Liver (tissue), 9 donors: Measurements from ENCODE around the gene HAUS8. TPM values are rescaled to one million over a fixed set of nuclear protein-coding genes. Genes with fewer than 3 reads are reported as not detected.

Source experiments
- DNase-seq: peaks from one replicate; pipeline ENCODE4 v3.0.0-alpha.2; 2017; ENCODE audit warnings: low spot score
- H3K27ac ChIP-seq, 2 donors: one replicate each; pipeline ENCODE4 v1.7.0; 2013; ENCODE audit warnings: inconsistent platforms in 2 of 2, low read length in 2 of 2, control low read depth in 1 of 2, low read depth in 1 of 2, mild to moderate bottlenecking in 1 of 2
- H3K27me3 ChIP-seq, 4 donors: one replicate each; pipeline versions ENCODE4 v1.6.1 to v1.7.0; 2013; ENCODE audit warnings: low read length in 3 of 4, inconsistent platforms in 1 of 4, mild to moderate bottlenecking in 1 of 4, moderate library complexity in 1 of 4; ENCODE audit not compliant: control insufficient read depth in 4 of 4, insufficient read depth in 4 of 4
- H3K36me3 ChIP-seq, 4 donors: one replicate each; pipeline versions ENCODE4 v1.6.1 to v1.7.0; 2013; ENCODE audit warnings: low read length in 3 of 4, mild to moderate bottlenecking in 3 of 4, low read depth in 1 of 4, moderate library complexity in 1 of 4; ENCODE audit not compliant: control insufficient read depth in 4 of 4, insufficient read depth in 3 of 4
- H3K4me1 ChIP-seq, 4 donors: one replicate each; pipeline versions ENCODE4 v1.6.1 to v1.7.0; 2013; ENCODE audit warnings: low read length in 3 of 4, mild to moderate bottlenecking in 3 of 4, moderate library complexity in 1 of 4; ENCODE audit not compliant: control insufficient read depth in 4 of 4, insufficient read depth in 4 of 4
- H3K4me3 ChIP-seq, 3 donors: one replicate each; pipeline versions ENCODE4 v1.6.1 to v1.7.0; 2013; ENCODE audit warnings: low read length in 3 of 3, control low read depth in 1 of 3, low read depth in 1 of 3, mild to moderate bottlenecking in 1 of 3
- H3K9ac ChIP-seq, 2 donors: one replicate each; pipeline ENCODE4 v1.7.0; 2013; ENCODE audit warnings: low read length in 2 of 2, mild to moderate bottlenecking in 2 of 2, moderate library complexity in 2 of 2, control low read depth in 1 of 2, low read depth in 1 of 2
- H3K9me3 ChIP-seq, 4 donors: one replicate each; pipeline versions ENCODE4 v1.6.1 to v1.7.0; 2013; ENCODE audit warnings: low read length in 3 of 4; ENCODE audit not compliant: control insufficient read depth in 4 of 4
- ATF3 ChIP-seq: IDR thresholded peaks from 2 replicates; pipeline ENCODE4 v1.6.1; 2016; ENCODE audit warnings: antibody characterized with exemption
- CTCF ChIP-seq: fragments of 150-350 bp; IDR thresholded peaks from 2 replicates; pipeline ENCODE4 v1.5.1; 2017; ENCODE audit warnings: improper control_type of control experiment, low read depth, low read length; ENCODE audit not compliant: missing input control
- EGR1 ChIP-seq, 2 donors: IDR thresholded peaks; 2 replicates each; pipeline ENCODE4 v1.6.1; 2016 to 2018; ENCODE audit warnings: antibody characterized with exemption in 2 of 2, low read depth in 2 of 2
- FOXA1 ChIP-seq: IDR thresholded peaks from 2 replicates; pipeline ENCODE4 v1.6.1; 2016; ENCODE audit warnings: antibody characterized with exemption
- FOXA2 ChIP-seq: IDR thresholded peaks from 2 replicates; pipeline ENCODE4 v1.6.1; 2016; ENCODE audit warnings: antibody characterized with exemption
- GABPA ChIP-seq, 2 donors: IDR thresholded peaks in 1 of 2; conservative IDR thresholded peaks in 1 of 2; 2 replicates each; pipeline ENCODE4 v1.6.1; 2016; ENCODE audit warnings: antibody characterized with exemption in 2 of 2, mild to moderate bottlenecking in 1 of 2, moderate library complexity in 1 of 2
- HNF4G ChIP-seq: IDR thresholded peaks from 2 replicates; pipeline ENCODE4 v1.6.1; 2016; ENCODE audit warnings: antibody characterized with exemption
- JUND ChIP-seq, 2 donors: IDR thresholded peaks; 2 replicates each; pipeline ENCODE4 v1.6.1; 2016; ENCODE audit warnings: antibody characterized with exemption in 2 of 2
- MAX ChIP-seq: IDR thresholded peaks from 2 replicates; pipeline ENCODE4 v1.6.1; 2016; ENCODE audit warnings: antibody characterized with exemption
- RAD21 ChIP-seq, 2 donors: IDR thresholded peaks; 2 replicates each; pipeline ENCODE4 v1.6.1; 2016; ENCODE audit warnings: antibody characterized with exemption in 2 of 2, mild to moderate bottlenecking in 2 of 2
- REST ChIP-seq: IDR thresholded peaks from 2 replicates; pipeline ENCODE4 v1.6.1; 2016; ENCODE audit warnings: antibody characterized with exemption, mild to moderate bottlenecking
- RXRA ChIP-seq, 2 donors: IDR thresholded peaks; 2 replicates each; pipeline ENCODE4 v1.6.1; 2017 to 2018; ENCODE audit warnings: antibody characterized with exemption in 2 of 2, mild to moderate bottlenecking in 1 of 2
- SP1 ChIP-seq: IDR thresholded peaks from 2 replicates; pipeline ENCODE4 v1.6.1; 2018; ENCODE audit warnings: antibody characterized with exemption, mild to moderate bottlenecking
- YY1 ChIP-seq: IDR thresholded peaks from 2 replicates; pipeline ENCODE4 v1.6.1; 2016; ENCODE audit warnings: antibody characterized with exemption, mild to moderate bottlenecking
- ZBTB33 ChIP-seq: IDR thresholded peaks from 2 replicates; pipeline ENCODE4 v1.6.1; 2016; ENCODE audit warnings: antibody characterized with exemption
- WGBS: extraction: QIAGEN DNeasy Blood & Tissue Kit; methylation state at CpG from one replicate; pipeline ENCODE4 v1.1.7; 2013; 5-methylcytosine and 5-hydroxymethylcytosine counted together
- polyA plus RNA-seq, 2 donors: library from polyadenylated mRNA; stranded (reverse) in 1 of 2; unstranded in 1 of 2; fragments of 200-250 nt in 1 of 2; fragments of >200 nt in 1 of 2; fragmentation: Nextera tagmentation in 1 of 2; extraction: Ambion mirVana in 1 of 2; gene quantifications; one replicate each; pipeline versions ENCODE4 v1.2.1 to v1.2.3, GENCODE V29; 2013 to 2015
- total RNA-seq, 2 donors: library from RNA; depleted of rRNA; stranded (reverse); fragments of >200 nt; gene quantifications; one replicate each; pipeline ENCODE4 v1.2.3, GENCODE V29; 2014
- donor health status: healthy.
- donor health status: healthy.
- donor health status: healthy.
- donor health status: healthy.
- donor health status: healthy.

Gene HAUS8
- total and polyA plus RNA-seq, 4 donors = 3.3 to 5.7 (median 3.8) TPM

- peaks cover 0 to 1% (median 0%) of the 10 kb centered on the region in 4 donors for H3K9me3 ChIP-seq
- H3K27me3 ChIP-seq = no peaks in the 10 kb centered on the region
- WGBS = 97% methylated on average over 8 of the region's 8 CpGs
- H3K36me3 ChIP-seq = peaks cover 6 to 37% (median 17%) of the 10 kb centered on the region in 4 donors
- H3K4me3 ChIP-seq = no peak overlapping the region
- H3K4me1 ChIP-seq = no peaks in the 10 kb centered on the region
- DNase-seq = no peak
- no peak overlapping the region for H3K27ac ChIP-seq
- H3K9ac ChIP-seq = no peak overlapping the region
- no peak for TF ChIP-seq REST
- no peak for TF ChIP-seq JUND (IDR thresholded peaks at IDR 0.05)
- TF ChIP-seq MAX = no peak
- no peak for TF ChIP-seq FOXA2
Measured at GRCh38 chr19:17058236-17058635, 17.0 kb downstream of the HAUS8 start.

- peaks cover 9 to 45% (median 21%) of the 10 kb centered on the region in 4 donors for H3K36me3 ChIP-seq
- TF ChIP-seq EGR1 (IDR thresholded peaks at IDR 0.05; ENCODE audit: low read depth in 2 of 2) = no peak
- TF ChIP-seq REST = no peak
- no peak for TF ChIP-seq ATF3
- no peak for TF ChIP-seq RXRA (IDR thresholded peaks at IDR 0.05)
- TF ChIP-seq GABPA (IDR thresholded peaks at IDR 0.05 in 1 of 2, conservative IDR thresholded peaks at IDR 0.05 in 1 of 2) = no peak
- TF ChIP-seq CTCF = no peak
- TF ChIP-seq RAD21 (IDR thresholded peaks at IDR 0.05) = no peak
- TF ChIP-seq YY1 = no peak
- TF ChIP-seq FOXA1 = no peak
- no peak for TF ChIP-seq HNF4G
- TF ChIP-seq SP1 = no peak
- TF ChIP-seq MAX = no peak
- no peak for TF ChIP-seq ZBTB33
- no peak for TF ChIP-seq JUND (IDR thresholded peaks at IDR 0.05)
- H3K27ac ChIP-seq = no peak overlapping the region
- WGBS = 96% methylated on average over 15 of the region's 15 CpGs
- DNase-seq = no peak
- H3K4me1 ChIP-seq = no peaks in the 10 kb centered on the region
- H3K9me3 ChIP-seq = peaks cover 0 to 1% (median 0%) of the 10 kb centered on the region in 4 donors
- H3K9ac ChIP-seq = no peak overlapping the region
- no peaks in the 10 kb centered on the region for H3K27me3 ChIP-seq
- H3K4me3 ChIP-seq = no peak overlapping the region
Measured at GRCh38 chr19:17055636-17056035, 19.6 kb downstream of the HAUS8 start.
